GM19035 (cell line): ENCODE results near the gene CTXND1.

Experiments
- ATAC-seq: cut with Tn5 transposase; IDR thresholded peaks from one replicate; pipeline ENCODE4 v1.9.1; 2021; ENCODE audit not compliant: unreplicated experiment

CTXND1 gene

GRCh38 chr15:80183886-80184285 is 68.1 kb downstream of the CTXND1 start:
- ATAC-seq = no peak

GRCh38 chr15:80183306-80183705 is 68.7 kb downstream of the CTXND1 start:
- ATAC-seq = no peak

GRCh38 chr15:80182611-80183261 is 69.3 kb downstream of the CTXND1 start:
- no peak for ATAC-seq

- ATAC-seq = no peak
These were observed 71.0 kb downstream of the CTXND1 start for GRCh38 chr15:80180986-80181385.

- ATAC-seq = no peak
These were observed 71.5 kb downstream of the CTXND1 start for GRCh38 chr15:80180468-80180867.

GRCh38 chr15:80179935-80180334 is 72.1 kb downstream of the CTXND1 start:
- no peak for ATAC-seq

GRCh38 chr15:80179025-80179759 is 72.8 kb downstream of the CTXND1 start:
- no peak for ATAC-seq

GRCh38 chr15:80177156-80177555 is 74.9 kb downstream of the CTXND1 start:
- no peak for ATAC-seq

- ATAC-seq = no peak
These were observed 75.6 kb downstream of the CTXND1 start for GRCh38 chr15:80176443-80176842.

GRCh38 chr15:80175436-80175835 is 76.6 kb downstream of the CTXND1 start:
- no peak for ATAC-seq

GRCh38 chr15:80174017-80174746 is 77.8 kb downstream of the CTXND1 start:
- no peak for ATAC-seq

- peak; percentile 73 for ATAC-seq
These were observed 78.8 kb downstream of the CTXND1 start for GRCh38 chr15:80173022-80173759.

- ATAC-seq = no peak
These were observed 79.6 kb downstream of the CTXND1 start for GRCh38 chr15:80172401-80172800.

GRCh38 chr15:80171787-80172186 is 80.2 kb downstream of the CTXND1 start:
- ATAC-seq = no peak

GRCh38 chr15:80170596-80170995 is 81.4 kb downstream of the CTXND1 start:
- no peak for ATAC-seq

GRCh38 chr15:80169768-80170357 is 82.2 kb downstream of the CTXND1 start:
- no peak for ATAC-seq

GRCh38 chr15:80168421-80168820 is 83.6 kb downstream of the CTXND1 start:
- ATAC-seq = no peak

GRCh38 chr15:80167936-80168335 is 84.1 kb downstream of the CTXND1 start:
- no peak for ATAC-seq

- no peak for ATAC-seq
These were observed 88.1 kb downstream of the CTXND1 start for GRCh38 chr15:80163897-80164296.

GRCh38 chr15:80163217-80163616 is 88.8 kb downstream of the CTXND1 start:
- no peak for ATAC-seq

GRCh38 chr15:80162059-80162554 is 89.9 kb downstream of the CTXND1 start:
- ATAC-seq = no peak
